Measurements from ENCODE around the gene MCCD1. TPM values are rescaled to one million over a fixed set of nuclear protein-coding genes. Genes with fewer than 3 reads are reported as not detected.
"Not testable (repeated sequence)": the region's sequence is repeated elsewhere in the genome, so short reads cannot be mapped to it uniquely, and the experiment has no call there.

Gene MCCD1
- total RNA-seq, 1 experiment from 2014 or later: not detected

DNA sequence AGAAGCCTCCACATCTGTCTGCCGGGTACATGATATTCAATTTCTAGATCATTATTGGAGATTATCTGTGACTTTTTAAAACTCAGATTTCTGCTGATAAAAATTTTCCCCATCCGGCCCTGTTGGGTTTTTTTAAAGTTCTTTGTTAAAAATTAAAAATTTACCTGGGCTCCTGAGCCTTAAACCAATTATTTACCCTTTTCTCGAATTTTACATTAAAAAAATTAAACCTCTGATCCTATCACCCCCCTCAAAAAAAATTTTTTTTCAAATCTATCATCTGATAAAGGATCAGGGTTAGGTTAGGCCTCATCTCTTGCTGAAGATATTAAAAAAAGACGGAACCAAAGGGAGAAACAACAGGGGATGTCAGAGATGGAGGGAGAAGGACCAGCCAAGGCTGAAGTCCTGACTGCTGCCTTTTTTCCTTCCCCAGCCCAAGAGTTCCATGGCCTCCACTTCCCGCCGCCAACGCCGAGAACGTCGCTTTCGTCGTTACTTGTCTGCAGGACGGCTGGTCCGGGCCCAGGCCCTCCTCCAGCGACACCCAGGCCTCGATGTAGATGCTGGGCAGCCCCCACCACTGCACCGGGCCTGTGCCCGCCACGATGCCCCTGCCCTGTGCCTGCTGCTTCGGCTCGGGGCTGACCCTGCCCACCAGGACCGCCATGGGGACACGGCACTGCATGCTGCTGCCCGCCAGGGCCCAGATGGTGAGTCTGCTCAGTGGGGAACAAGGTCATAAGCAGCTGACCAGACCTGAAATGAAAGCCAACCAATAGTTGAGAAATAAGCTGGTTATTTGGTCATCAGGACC lies 19.2 kb downstream of the MCCD1 start:
- peaks cover 38% of the 10 kb centered on the region for H3K36me3 Mint-ChIP-seq (ENCODE audit: insufficient read depth, unreplicated experiment)
- intact Hi-C loops (cut with micrococcal nuclease; ENCODE audit: unreplicated experiment): loop anchor here (1.0 to 5.0 kb wide), 5 partner anchors 26 to 189 kb away; partner anchors contain the start of genes APOM, CLIC1, CSNK2B and LY6G5B

DNA sequence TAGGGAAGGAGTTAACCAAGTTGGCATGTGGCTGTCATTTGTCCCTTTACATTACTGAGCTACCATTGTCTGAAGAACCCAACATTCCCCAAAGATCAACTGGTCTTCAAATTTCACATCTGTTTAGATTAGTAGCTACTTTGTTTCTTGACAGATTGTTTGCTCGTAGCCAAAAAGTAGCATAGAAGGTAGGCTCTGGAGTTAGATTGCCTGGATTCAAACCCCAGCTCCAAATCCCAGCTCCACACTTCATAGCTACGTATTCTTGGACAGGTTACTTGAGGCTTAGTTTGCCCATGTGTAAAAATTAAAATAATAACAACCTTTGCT lies 19.7 kb downstream of the MCCD1 start:
- Mint-ChIP-seq H3K27ac (ENCODE audit: unreplicated experiment) (no peak overlapping the region), H3K36me3 (ENCODE audit: insufficient read depth, unreplicated experiment) (peaks cover 38% of the 10 kb centered on the region), H3K4me1 (ENCODE audit: low read depth, unreplicated experiment) (peaks cover 12% of the 10 kb centered on the region), H3K4me3 (ENCODE audit: unreplicated experiment) (peak overlapping the region; percentile 87), H3K9me3 (ENCODE audit: unreplicated experiment) (no peaks in the 10 kb centered on the region), H3K27me3 (ENCODE audit: insufficient read depth, unreplicated experiment) (no peaks in the 10 kb centered on the region)
- TF ChIP-seq, protein P1, sequence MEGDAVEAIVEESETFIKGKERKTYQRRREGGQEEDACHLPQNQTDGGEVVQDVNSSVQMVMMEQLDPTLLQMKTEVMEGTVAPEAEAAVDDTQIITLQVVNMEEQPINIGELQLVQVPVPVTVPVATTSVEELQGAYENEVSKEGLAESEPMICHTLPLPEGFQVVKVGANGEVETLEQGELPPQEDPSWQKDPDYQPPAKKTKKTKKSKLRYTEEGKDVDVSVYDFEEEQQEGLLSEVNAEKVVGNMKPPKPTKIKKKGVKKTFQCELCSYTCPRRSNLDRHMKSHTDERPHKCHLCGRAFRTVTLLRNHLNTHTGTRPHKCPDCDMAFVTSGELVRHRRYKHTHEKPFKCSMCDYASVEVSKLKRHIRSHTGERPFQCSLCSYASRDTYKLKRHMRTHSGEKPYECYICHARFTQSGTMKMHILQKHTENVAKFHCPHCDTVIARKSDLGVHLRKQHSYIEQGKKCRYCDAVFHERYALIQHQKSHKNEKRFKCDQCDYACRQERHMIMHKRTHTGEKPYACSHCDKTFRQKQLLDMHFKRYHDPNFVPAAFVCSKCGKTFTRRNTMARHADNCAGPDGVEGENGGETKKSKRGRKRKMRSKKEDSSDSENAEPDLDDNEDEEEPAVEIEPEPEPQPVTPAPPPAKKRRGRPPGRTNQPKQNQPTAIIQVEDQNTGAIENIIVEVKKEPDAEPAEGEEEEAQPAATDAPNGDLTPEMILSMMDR (IDR thresholded peaks at IDR 0.05; ENCODE audit: insufficient read depth in 1 of 2, low read depth in 1 of 2, low read length in 1 of 2, severe bottlenecking in 1 of 2, unreplicated experiment in 1 of 2): no peak
- H3K36me3 ChIP-seq (ENCODE audit: control insufficient read depth, insufficient read depth, low read length): no peaks in the 10 kb centered on the region
- no peaks in the 10 kb centered on the region for H3K27me3 ChIP-seq (replicated peaks; ENCODE audit: control insufficient read depth, insufficient read depth, low read length)
- no peak overlapping the region for H3K4me3 ChIP-seq (ENCODE audit: low read depth, low read length)
- BruUV-seq (replicated peaks): no TSS peak
- no peak for DNase-seq
- intact Hi-C loops (cut with micrococcal nuclease; ENCODE audit: unreplicated experiment): loop anchor here (5.0 kb wide), 2 partner anchors 119 to 189 kb away; partner anchors contain the start of genes CLIC1, CSNK2B and LY6G5B
- ChIA-PET CTCF (interaction anchor here (0.6 to 1.2 kb wide), 3 partner anchors 48 to 91 kb away, joined by 3 read pairs; no protein-coding TSS in a partner anchor), POLR2A (interaction anchor here (0.7 kb wide), 1 partner anchor 266 kb away, joined by 3 read pairs; no protein-coding TSS in a partner anchor)
- no peaks in the 10 kb centered on the region for H3K9me3 ChIP-seq
- H3K4me1 ChIP-seq: peaks cover 6% of the 10 kb centered on the region; the same call in 1 of the 2 replicates

More for the DNA sequence above, 19.2 kb downstream of the MCCD1 start:
- H3K27ac Mint-ChIP-seq (ENCODE audit: unreplicated experiment): peak overlapping the region; percentile 64
- Histone ChIP-seq H3K36me3 (ENCODE audit: control insufficient read depth, insufficient read depth, low read length) (no peaks in the 10 kb centered on the region), H3K27me3 (replicated peaks; ENCODE audit: control insufficient read depth, insufficient read depth, low read length) (no peaks in the 10 kb centered on the region), H3K9me3 (no peaks in the 10 kb centered on the region), H3K4me1 (peaks cover 6% of the 10 kb centered on the region), H3K4me3 (ENCODE audit: low read depth, low read length) (peak overlapping the region; percentile 44)
- BruUV-seq (replicated peaks): TSS peak; percentile 24
- no peaks in the 10 kb centered on the region for H3K27me3 Mint-ChIP-seq (ENCODE audit: insufficient read depth, unreplicated experiment)
- TF ChIP-seq, protein P1 (IDR thresholded peaks at IDR 0.05; ENCODE audit: insufficient read depth in 1 of 2, low read depth in 1 of 2, low read length in 1 of 2, severe bottlenecking in 1 of 2, unreplicated experiment in 1 of 2): no peak
- DNase-seq: no peak
- peaks cover 12% of the 10 kb centered on the region for H3K4me1 Mint-ChIP-seq (ENCODE audit: low read depth, unreplicated experiment)
- peak overlapping the region; percentile 87 for H3K4me3 Mint-ChIP-seq (ENCODE audit: unreplicated experiment)
- ChIA-PET CTCF (interaction anchor here (0.6 to 2.7 kb wide), 8 partner anchors 28 to 182 kb away, joined by 3 to 20 read pairs (median 3); partner anchors contain the start of gene TNF), POLR2A (interaction anchor here (0.6 to 0.7 kb wide), 5 partner anchors 23 to 266 kb away, joined by 3 to 4 read pairs (median 3); partner anchors contain the start of gene LSM2)
- no peaks in the 10 kb centered on the region for H3K9me3 Mint-ChIP-seq (ENCODE audit: unreplicated experiment)

- not testable (repeated sequence) for H3K9me3 Mint-ChIP-seq (ENCODE audit: unreplicated experiment); H3K27ac Mint-ChIP-seq (ENCODE audit: unreplicated experiment); H3K4me3 ChIP-seq (ENCODE audit: low read depth, low read length); H3K4me1 Mint-ChIP-seq (ENCODE audit: low read depth, unreplicated experiment); H3K4me1 ChIP-seq; H3K36me3 ChIP-seq (ENCODE audit: control insufficient read depth, insufficient read depth, low read length); H3K27me3 ChIP-seq (replicated peaks; ENCODE audit: control insufficient read depth, insufficient read depth, low read length); BruUV-seq (replicated peaks); H3K27me3 Mint-ChIP-seq (ENCODE audit: insufficient read depth, unreplicated experiment); H3K4me3 Mint-ChIP-seq (ENCODE audit: unreplicated experiment); H3K9me3 ChIP-seq
- peak in 1 of 2 experiments; percentile 50 for DNase-seq
- intact Hi-C loops (cut with micrococcal nuclease; ENCODE audit: unreplicated experiment): loop anchor here (1.0 kb wide), 1 partner anchor 47 kb away; no protein-coding TSS in a partner anchor
- CTCF ChIA-PET: interaction anchor here (0.7 to 2.2 kb wide), 6 partner anchors 9 to 46 kb away, joined by 3 to 41 read pairs (median 4); partner anchors contain the start of gene TNF
- H3K36me3 Mint-ChIP-seq (ENCODE audit: insufficient read depth, unreplicated experiment): peaks cover 33% of the 10 kb centered on the region
- POLR2A ChIA-PET: interaction anchor here (1.0 kb wide), 1 partner anchor 10 kb away, joined by 4 read pairs; no protein-coding TSS in a partner anchor
- TF ChIP-seq, protein P1 (IDR thresholded peaks at IDR 0.05; ENCODE audit: insufficient read depth in 1 of 2, low read depth in 1 of 2, low read length in 1 of 2, severe bottlenecking in 1 of 2, unreplicated experiment in 1 of 2): peak in 1 of 2 experiments; percentile 54
Observed at GRCh38 chr6:31551371-31551770, 22.6 kb downstream of the MCCD1 start.
